Epithelial cell of proximal tubule (primary cell): ENCODE measurements around the gene CLRN2. TPM values are rescaled to one million over a fixed set of nuclear protein-coding genes. Genes with fewer than 3 reads are reported as not detected.

Experiments used
- DNase-seq: peaks from one replicate; pipeline ENCODE4 v3.0.0-alpha.2; 2011; ENCODE audit warnings: low read depth
- H3K4me3 ChIP-seq: 2 replicates; pipeline ENCODE4 v1.5.1; 2011; ENCODE audit warnings: low read depth, mild to moderate bottlenecking, low read length
- total RNA-seq: library from RNA; depleted of rRNA; stranded (reverse); fragments of >200 nt; gene quantifications from 2 replicates; pipeline ENCODE4 v1.2.3, GENCODE V29; 2015
- TF ChIP-seq, protein P1 (sequence below): conservative IDR thresholded peaks from 2 replicates; pipeline ENCODE4 v1.5.1; 2012; ENCODE audit warnings: low read depth, mild to moderate bottlenecking, low read length

The CLRN2 gene
- total RNA-seq, 1 donor from 2014 or later = not detected

DNA sequence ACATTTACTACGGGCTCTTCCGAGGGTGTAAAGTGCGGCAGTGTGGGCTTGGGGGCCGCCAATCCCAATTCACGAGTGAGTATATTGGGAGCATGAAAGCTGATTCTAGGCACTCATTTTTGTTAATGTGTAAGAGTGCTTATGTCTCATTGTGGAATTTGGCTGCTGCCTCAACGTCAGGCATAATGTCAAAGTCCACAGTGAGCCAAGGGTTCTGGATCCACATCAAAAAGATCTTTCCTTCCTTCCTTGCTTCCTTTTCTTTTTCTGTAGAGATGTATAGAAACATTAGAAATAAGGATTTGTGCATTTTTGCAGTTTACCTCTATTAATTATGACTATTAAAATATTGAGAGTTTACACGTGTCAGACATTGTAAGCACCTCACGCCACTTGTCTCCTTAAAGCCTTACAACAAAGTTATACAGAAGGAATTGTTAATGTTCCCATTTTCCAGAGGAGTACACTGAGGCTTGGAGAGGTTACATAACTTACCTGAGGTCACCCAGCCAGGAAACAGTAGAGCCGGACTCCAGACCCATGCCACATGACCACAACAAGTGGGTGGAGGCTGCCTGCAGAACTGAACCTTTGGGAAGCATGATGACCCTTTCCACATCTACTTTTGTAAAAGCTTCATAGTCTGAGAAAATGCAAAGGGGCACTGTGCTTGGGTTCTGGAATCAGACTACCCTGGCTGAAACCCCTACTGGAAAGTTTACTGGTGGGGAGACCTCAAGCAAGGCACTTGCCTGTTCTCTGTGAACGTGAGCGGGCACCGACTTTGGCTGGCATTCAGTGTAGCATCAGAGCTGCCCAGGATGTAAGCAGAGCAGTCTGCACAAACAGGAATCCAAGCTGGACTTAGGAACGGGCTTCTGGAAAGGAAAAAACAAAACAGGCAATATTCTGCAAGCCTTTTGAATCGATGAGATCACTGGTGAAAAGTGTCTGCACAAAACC lies 761 bp downstream of the CLRN2 start:
- no peak overlapping the region for H3K4me3 ChIP-seq
- TF ChIP-seq, protein P1, sequence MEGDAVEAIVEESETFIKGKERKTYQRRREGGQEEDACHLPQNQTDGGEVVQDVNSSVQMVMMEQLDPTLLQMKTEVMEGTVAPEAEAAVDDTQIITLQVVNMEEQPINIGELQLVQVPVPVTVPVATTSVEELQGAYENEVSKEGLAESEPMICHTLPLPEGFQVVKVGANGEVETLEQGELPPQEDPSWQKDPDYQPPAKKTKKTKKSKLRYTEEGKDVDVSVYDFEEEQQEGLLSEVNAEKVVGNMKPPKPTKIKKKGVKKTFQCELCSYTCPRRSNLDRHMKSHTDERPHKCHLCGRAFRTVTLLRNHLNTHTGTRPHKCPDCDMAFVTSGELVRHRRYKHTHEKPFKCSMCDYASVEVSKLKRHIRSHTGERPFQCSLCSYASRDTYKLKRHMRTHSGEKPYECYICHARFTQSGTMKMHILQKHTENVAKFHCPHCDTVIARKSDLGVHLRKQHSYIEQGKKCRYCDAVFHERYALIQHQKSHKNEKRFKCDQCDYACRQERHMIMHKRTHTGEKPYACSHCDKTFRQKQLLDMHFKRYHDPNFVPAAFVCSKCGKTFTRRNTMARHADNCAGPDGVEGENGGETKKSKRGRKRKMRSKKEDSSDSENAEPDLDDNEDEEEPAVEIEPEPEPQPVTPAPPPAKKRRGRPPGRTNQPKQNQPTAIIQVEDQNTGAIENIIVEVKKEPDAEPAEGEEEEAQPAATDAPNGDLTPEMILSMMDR = no peak
- DNase-seq = no peak

DNA sequence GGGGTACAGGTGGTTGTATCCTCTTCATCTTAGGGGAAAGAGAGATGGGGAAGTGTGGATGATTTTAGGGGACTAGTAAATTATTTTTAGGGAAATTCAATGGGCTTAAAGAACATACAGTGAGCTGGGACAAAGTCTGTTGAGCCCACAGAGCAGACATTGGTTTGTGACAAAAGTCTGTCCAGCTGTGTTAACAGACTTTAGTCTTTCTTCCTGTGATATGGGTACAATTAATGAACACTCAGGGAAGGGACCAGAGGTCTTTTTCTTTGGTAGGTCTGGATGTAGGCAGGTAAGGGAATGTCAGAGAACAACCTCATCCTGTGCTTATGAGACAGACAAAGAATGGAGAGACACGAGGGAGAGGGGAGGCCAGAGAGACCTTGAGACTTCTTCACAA lies 2.0 kb downstream of the CLRN2 start:
- no peak overlapping the region for H3K4me3 ChIP-seq
- TF ChIP-seq, protein P1 = no peak
- DNase-seq = no peak

DNA sequence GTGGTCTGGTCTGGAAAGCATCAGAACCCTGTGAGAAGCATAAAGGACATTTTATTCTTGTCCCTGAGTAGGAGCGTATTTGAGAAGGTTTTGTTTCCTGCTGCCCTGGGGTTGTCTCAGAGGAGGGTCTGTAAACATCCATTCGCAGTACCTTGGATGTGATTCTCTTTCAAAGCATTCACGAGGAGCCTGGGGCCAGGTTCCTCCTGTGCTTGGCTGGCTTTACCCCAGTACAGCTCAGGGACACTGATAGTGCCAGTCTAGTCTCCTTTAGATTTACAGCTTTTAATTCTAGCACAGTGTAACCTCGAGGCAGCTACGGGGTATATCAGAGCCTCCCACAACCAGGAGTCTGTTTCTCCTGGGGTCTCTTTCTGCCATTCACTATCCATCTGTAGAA lies 2.7 kb downstream of the CLRN2 start:
- no peak for DNase-seq
- H3K4me3 ChIP-seq = no peak overlapping the region
- TF ChIP-seq, protein P1 = no peak

DNA sequence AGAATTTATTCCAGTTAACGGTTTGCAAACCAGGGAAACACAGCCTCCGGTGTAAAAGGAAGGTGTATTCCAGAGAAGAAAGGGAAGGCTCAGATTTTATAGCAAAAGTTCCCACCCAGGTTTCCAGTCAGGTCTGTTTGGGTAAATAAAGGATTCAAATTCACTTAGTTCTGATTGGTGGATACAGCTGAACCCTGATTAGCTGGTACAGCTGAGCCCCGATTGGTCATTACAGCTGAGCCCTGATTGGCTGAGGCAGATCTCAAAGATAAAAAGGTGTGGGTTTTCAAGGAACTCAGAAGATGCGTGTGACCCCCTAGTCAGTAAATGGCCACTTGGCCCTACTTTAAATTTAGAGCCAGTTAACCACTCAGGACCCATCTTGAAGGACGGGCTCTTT lies 6.6 kb downstream of the CLRN2 start:
- no peak overlapping the region for H3K4me3 ChIP-seq
- no peak for DNase-seq
- TF ChIP-seq, protein P1 = no peak

DNA sequence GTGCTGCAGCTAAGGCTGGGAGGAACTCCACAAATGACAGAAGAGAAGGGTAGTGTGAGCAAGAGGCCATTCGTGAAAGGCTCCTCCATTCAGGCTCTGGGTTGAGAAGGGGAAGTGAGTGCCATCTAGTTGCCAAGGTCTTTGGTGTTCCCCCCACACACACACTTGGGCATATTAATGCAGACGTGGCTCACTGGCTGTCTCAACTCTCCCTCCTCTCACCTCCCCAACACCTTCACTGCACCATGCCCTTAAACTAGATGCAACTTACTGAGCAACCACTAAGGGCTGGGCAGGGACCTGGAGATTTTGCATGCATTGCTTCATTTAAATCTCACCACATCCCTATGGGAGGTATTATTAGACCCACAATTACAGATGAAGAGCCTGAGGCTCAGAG lies 8.7 kb downstream of the CLRN2 start:
- DNase-seq = no peak
- TF ChIP-seq, protein P1 = no peak
- no peak overlapping the region for H3K4me3 ChIP-seq

DNA sequence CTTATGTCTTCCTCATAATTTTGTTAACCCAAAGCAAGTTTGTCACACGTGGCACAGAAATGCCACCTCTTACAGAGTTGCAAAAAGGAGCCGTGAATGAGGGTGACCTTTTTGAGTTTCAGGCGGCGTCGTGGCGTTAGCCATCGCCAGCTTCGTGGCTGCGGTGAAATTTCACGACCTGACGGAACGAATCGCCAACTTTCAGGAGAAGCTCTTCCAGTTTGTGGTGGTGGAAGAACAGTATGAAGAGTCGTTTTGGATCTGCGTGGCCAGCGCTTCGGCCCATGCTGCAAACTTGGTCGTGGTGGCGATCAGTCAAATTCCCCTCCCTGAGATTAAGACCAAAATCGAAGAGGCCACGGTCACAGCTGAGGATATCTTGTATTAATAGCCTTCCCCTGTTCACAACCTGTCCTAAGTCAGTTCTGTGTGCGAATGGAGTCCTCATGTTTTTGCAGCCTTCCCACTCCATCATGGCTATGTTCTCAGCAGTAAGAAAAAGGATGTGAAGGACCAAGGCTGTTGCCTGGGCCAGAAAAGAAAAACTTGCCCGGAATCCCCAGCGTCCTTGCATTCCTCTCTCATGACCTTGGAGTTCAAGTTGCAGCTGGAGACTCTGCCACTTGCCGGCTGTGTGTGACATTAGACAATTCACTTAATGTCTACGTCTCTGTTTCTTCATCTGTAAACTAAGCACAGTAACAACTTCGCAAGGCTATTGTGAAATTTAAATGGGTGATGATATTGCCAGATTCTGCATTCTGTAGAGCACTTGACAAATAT lies 11.9 kb downstream of the CLRN2 start:
- DNase-seq = no peak
- H3K4me3 ChIP-seq = no peak overlapping the region
- TF ChIP-seq, protein P1 = no peak
